ENCODE results near the gene PALMD.

DNA sequence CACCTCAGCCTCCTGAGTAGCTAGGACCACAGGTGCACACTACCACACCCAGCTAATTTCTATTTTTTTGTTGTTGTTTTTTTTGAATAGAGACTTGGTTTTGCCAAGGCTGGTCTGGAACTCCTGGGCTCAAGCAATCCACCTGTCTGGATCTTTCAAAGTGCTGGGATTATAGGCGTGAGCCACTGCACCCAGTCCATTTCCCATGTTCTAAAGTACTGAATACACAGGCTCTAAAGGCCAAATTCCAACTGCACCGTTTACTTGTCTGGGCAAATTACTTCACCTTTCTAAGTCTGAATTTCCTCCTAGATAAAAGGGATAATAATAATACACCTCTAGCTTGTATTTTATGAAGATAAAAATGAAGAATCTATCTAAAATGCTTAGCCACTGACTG, 80.9 kb downstream of the PALMD start:
- TF ChIP-seq, protein P1, sequence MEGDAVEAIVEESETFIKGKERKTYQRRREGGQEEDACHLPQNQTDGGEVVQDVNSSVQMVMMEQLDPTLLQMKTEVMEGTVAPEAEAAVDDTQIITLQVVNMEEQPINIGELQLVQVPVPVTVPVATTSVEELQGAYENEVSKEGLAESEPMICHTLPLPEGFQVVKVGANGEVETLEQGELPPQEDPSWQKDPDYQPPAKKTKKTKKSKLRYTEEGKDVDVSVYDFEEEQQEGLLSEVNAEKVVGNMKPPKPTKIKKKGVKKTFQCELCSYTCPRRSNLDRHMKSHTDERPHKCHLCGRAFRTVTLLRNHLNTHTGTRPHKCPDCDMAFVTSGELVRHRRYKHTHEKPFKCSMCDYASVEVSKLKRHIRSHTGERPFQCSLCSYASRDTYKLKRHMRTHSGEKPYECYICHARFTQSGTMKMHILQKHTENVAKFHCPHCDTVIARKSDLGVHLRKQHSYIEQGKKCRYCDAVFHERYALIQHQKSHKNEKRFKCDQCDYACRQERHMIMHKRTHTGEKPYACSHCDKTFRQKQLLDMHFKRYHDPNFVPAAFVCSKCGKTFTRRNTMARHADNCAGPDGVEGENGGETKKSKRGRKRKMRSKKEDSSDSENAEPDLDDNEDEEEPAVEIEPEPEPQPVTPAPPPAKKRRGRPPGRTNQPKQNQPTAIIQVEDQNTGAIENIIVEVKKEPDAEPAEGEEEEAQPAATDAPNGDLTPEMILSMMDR (IDR thresholded peaks at IDR 0.05; ENCODE audit: insufficient read depth, low read length) = no peak
- TF ChIP-seq, protein P2, sequence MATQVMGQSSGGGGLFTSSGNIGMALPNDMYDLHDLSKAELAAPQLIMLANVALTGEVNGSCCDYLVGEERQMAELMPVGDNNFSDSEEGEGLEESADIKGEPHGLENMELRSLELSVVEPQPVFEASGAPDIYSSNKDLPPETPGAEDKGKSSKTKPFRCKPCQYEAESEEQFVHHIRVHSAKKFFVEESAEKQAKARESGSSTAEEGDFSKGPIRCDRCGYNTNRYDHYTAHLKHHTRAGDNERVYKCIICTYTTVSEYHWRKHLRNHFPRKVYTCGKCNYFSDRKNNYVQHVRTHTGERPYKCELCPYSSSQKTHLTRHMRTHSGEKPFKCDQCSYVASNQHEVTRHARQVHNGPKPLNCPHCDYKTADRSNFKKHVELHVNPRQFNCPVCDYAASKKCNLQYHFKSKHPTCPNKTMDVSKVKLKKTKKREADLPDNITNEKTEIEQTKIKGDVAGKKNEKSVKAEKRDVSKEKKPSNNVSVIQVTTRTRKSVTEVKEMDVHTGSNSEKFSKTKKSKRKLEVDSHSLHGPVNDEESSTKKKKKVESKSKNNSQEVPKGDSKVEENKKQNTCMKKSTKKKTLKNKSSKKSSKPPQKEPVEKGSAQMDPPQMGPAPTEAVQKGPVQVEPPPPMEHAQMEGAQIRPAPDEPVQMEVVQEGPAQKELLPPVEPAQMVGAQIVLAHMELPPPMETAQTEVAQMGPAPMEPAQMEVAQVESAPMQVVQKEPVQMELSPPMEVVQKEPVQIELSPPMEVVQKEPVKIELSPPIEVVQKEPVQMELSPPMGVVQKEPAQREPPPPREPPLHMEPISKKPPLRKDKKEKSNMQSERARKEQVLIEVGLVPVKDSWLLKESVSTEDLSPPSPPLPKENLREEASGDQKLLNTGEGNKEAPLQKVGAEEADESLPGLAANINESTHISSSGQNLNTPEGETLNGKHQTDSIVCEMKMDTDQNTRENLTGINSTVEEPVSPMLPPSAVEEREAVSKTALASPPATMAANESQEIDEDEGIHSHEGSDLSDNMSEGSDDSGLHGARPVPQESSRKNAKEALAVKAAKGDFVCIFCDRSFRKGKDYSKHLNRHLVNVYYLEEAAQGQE (IDR thresholded peaks at IDR 0.05; ENCODE audit: insufficient replicate concordance, low read depth) = no peak
- TF ChIP-seq GABPA (IDR thresholded peaks at IDR 0.05; ENCODE audit: low read depth) = no peak
- no peak for TF ChIP-seq POLR2AphosphoS5 (IDR thresholded peaks at IDR 0.05; ENCODE audit: low read depth)
- no peak for TF ChIP-seq SPI1 (IDR thresholded peaks at IDR 0.05; ENCODE audit: borderline replicate concordance, low read depth)
